GM20000 (cell line): ENCODE results near the gene PRR14.

Experiments used
- DNase-seq: peaks from one replicate; pipeline ENCODE4 v3.0.0; 2012; ENCODE audit warnings: low spot score
- TF ChIP-seq, protein P1 (sequence below): IDR thresholded peaks from 2 replicates; pipeline ENCODE4 v1.5.1; 2012; ENCODE audit warnings: mild to moderate bottlenecking, control low read depth; ENCODE audit errors: extremely low read depth, missing control alignments

PRR14 gene

GRCh38 chr16:30609002-30609925 is 41.5 kb upstream of the PRR14 start:
- DNase-seq = peak; percentile 76
- TF ChIP-seq, protein P1, sequence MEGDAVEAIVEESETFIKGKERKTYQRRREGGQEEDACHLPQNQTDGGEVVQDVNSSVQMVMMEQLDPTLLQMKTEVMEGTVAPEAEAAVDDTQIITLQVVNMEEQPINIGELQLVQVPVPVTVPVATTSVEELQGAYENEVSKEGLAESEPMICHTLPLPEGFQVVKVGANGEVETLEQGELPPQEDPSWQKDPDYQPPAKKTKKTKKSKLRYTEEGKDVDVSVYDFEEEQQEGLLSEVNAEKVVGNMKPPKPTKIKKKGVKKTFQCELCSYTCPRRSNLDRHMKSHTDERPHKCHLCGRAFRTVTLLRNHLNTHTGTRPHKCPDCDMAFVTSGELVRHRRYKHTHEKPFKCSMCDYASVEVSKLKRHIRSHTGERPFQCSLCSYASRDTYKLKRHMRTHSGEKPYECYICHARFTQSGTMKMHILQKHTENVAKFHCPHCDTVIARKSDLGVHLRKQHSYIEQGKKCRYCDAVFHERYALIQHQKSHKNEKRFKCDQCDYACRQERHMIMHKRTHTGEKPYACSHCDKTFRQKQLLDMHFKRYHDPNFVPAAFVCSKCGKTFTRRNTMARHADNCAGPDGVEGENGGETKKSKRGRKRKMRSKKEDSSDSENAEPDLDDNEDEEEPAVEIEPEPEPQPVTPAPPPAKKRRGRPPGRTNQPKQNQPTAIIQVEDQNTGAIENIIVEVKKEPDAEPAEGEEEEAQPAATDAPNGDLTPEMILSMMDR = no peak

DNA sequence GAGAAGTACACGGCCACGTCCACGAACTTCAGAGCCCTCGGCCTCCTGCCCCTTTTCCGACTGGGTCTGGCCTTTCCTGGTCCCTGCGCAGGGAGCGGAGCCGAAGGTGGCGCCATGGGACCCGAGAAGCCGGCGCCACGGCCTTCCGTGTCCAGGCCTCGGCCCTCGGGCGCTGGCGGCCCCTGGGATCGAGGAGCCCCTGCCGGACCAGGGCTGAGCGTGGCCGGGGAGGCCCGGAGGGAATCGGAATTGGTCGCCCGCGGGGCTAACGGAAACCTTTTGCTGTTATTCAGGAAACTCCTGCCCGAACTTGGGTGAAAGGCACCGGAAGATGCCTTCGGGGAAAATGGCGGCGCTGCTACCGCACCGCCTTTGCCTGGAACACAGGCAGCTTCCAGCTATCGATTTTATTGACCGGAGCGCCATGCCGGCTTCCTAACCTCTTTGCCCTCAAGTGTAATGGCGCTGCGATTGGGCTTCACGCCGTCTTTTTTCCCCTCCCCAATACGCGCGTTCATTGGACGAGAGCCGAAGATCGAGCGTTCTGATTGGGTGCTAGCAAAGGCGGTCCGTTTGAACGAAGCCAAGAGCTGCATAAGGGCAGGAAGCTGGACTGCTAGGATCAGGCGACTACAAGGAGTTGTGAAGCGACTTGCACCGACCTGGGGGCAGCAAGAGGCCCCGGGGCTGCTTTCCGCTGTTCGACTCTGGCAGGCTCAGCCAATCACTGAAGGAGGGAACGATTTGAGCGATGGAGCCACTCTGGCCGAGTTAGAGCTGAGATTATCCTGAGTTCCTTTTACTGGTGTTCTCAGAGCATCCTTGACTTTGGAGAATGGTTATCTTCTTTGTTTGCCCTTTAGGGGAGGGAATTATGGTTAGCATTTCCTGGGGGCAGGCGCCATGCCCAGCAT is 40.6 kb upstream of the PRR14 start, which contains the start of gene ZNF689:
TSS of gene ZNF689 (minus strand) at position 464 of the 914 bp plus-strand sequence. CDS start at position 116, 348 bp downstream.
- TF ChIP-seq, protein P1 = no peak
- DNase-seq = peak; percentile 97

DNA sequence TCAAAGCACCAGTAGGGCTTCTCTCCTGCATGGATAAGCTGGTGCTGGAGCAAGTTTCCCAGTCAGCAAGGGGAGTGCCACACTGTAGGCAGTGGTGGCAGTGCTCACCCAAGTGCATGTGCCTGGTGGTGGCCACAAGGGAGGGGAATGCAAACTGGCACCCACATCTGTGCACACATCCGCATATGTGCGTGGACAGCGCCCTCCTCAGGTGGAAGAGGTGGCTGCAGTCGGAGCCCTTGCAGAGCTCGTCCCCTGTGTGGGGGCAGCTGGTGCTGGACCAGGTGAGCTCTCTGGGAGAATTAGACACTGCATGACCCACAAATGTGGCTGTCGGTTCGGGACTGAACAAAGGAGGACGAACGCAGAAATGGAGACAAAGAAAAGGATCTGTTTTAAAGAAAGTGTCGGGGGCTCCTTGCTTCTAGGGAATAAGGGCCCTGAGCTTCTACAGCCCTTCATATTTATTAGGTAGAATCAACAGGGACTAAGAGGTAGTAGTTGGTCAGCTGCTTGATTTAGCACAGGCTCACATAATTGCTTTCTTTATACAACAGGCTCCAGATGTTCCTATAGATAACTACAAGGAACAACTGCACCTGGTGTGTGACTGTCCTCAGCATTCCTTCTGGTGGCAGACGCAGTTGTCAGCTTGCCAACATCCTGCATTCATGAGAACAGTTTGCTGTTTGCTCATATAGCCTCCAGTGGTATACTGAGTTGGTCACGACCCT is 35.2 kb upstream of the PRR14 start:
- peak; percentile 49 for DNase-seq
- TF ChIP-seq, protein P1 = peak; percentile 56

DNA sequence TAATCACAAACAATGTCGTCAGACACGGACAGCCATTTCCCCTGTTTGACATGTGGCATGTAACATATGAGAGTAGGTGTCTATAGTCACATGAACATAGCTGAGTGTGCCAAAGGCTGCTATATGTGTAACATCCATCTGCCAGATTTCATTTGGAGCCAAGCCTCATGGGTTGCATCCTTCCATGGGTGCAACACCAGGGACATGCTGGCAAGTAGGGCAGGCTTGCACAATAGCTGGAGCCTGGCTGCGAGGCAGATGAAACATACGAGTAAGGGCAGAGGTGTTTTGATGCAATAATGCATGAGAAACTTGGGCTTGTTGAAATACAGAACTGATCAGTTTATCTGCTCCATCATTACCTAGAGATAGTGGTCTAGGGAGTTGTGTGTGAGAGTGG is 31.6 kb upstream of the PRR14 start:
- no peak for DNase-seq
- TF ChIP-seq, protein P1 = no peak

- no peak for DNase-seq
These were observed 31.1 kb upstream of the PRR14 start for GRCh38 chr16:30619638-30620037.

DNA sequence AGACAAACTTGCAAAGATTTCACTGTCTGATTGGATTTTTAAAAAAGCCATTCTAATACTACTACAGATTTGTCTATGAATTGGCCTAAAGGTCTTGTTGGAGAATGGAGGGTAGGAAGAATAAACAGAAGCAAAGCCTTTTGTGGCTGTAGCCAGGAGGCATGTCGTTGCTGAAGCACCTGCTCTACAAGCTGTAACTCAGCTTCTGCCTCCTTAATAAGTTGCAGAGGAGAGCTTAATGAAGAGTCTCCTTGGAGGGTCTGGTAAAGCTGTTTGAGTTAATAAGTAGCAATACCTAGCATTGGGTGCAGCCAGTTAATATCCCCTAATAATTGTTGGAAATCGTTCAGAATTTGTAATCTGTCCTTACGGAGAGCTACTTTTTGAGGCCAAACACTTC is 30.6 kb upstream of the PRR14 start:
- TF ChIP-seq, protein P1 = no peak
- no peak for DNase-seq

More at GRCh38 chr16:30619638-30620037, 31.1 kb upstream of the PRR14 start:
- TF ChIP-seq, protein P1 = no peak
